NK-92 treated with Interleukin-12 subunit alpha and Interleukin-12 subunit beta, amount 100 ng/mL, for 24 hours (cell line): Measurements from ENCODE around the gene TOMM6.

Experiments
- DNase-seq: peaks from one replicate; lab custom pipeline; 2025; lab: John Stamatoyannopoulos, UW

Gene TOMM6

DNA sequence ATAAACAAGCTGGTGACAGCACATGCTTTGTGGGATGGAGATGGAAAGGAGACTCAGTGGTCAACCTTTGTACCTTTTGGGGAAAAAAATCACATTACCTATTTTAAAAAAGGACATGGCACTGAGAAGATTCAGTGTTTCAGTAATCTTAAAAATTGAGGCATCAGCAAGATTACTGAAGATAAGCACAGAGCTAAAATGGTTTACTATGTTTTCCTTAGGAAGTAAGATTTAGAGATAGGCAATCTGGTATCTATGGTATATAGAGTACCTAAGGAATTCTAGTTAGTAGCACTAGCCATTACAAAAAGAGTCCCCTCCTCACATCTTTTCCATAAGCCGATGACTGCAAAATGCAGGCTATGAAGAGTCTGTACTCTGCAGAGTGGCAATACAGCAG is 35.7 kb downstream of the TOMM6 start:
- no peak for DNase-seq

DNA sequence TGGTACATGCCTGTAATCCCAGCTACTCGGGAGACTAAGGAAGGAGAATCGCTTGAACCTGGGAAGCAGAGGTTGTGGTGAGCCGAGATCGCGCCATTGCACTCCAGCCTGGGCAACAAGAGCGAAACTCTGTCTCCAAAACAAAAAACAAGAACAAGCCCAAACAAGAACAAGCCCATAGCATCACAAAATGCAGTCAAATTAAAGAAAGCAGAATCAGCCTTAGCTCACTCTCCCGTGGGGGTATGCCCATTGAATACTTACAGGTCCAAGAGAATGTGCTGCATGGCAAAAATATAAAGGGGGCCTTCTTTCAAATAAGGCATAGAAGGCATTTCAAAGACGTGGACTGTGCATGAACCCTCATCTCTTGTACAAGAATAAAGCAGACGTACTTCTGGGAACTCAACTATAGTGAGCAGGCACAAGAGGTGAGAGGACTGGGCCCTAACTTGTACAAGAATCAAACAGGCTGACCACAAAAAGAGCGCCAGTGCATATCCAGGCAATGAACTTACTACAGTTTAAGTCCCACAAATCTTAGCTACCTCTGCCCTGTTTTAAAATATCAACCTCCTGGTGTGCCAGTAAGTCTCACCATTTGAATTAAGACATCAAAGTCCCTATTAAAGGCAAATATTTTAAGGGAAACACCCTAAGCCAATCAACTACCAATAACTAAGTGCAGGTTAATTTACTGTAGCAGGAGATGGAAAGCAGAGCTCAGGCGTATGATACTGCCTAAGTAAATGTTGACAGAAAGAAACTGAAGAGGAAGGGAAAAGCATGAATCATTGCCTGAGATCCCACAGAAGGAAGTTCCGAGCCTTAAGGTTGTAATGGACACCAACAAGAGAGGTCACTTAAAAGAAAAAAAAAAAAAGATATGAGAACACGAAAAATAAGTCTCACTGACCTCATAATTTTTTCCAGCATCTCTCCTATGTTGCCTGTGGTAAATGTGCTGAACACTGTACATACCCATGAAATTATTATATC is 37.4 kb downstream of the TOMM6 start:
- DNase-seq, result no peak

DNA sequence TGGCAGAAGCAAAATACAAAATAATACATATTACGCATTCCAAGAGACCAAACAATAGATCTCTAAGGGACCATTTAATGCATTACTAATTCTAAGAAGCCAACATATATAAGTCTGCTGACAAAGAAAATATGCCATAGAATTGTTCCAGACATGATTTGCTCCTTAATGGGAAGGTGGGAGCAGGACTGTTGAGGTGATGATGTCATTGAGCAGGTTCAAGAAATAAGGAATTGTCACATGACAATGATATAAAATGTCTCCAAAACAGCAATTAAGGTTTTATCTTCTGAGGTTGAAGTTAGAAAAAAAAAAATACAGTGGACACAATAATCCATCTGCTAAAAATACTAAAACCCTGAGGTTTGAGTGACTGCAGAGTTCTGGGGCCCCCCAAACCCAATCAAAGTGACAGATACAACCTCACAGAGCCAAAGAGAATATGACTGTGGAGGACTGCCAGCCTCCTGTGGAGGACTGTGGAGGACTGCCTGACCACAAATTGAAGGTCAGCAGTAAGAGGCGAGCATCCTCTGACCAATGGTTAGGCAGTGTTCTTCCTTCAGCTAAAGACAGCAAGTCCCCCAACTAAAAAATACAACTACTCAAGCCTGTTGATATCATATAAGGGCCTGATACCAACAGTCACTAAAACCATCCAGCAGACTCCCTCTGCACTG is 39.0 kb downstream of the TOMM6 start:
- DNase-seq, result no peak

DNA sequence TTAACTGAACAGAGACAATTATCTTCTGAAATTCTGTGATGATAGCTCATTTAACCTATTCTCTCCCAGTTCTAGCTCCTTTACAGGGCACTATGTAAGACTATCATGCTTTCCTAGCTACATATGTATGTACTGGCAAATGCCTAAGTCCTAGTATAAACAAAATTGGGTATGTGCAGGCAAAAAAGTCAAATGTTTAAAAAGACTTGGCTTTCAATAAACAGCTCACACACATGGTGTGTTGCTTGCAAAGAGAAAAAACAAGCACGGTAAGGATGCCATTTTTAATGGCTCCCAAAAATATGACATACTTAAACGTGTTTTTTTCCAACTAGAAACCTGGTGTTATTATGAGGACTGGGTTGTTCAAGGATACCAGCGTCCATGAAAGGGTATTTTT is 44.8 kb downstream of the TOMM6 start:
- DNase-seq, result no peak

DNA sequence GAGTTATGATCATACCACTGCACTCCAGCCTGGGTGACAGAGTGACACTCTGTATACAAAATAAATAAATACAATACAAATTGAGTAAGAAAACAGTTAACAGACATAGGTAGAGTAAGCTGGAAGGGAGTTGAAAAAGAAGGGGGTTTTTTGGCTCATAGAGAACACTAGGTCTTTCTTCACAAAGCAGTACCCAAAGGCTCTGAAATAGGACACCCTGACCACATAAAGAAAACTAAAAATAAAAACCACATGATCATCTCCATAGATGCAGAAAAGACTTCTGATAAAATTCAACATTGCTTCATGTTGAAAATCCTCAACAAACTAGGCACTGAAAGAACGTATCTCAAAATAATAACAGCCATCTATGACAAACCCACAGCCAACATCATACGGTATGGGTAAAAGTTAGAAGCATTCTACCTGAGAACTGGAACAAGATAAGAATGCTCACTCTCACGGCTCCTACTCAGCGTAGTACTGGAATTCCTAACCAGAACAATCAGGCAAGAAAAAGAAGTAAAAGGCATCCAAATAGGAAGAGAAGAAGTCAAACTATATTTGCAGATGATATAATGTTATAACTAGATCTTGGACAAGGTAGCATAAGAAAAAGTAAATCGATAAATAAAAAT is 48.6 kb downstream of the TOMM6 start:
- no peak for DNase-seq

DNA sequence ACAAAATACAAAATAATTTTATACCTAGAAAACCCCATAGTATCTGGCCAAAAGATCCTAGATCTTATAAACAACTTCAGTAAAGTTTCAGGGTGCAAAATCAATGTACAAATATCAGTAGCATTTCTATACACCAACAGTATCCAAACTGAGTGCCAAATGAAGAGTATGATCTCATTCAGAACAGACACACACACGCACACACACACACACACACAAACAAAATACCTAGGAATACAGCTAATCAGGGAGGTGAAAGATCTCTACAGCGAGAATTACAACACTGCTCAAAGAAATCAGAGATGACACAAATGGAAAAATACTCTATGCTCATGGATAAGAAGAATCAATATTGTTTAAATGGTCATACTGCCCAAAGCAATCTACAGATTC is 49.2 kb downstream of the TOMM6 start:
- DNase-seq, result no peak
